ENCODE data around the gene GABRR3. TPM values are rescaled to one million over a fixed set of nuclear protein-coding genes. Genes with fewer than 3 reads are reported as not detected.

Gene GABRR3
- total RNA-seq, 1 donor from 2014 or later: not detected

GRCh38 chr3:97992547-97993173 is 42.5 kb downstream of the GABRR3 start:
- no peaks in the 10 kb centered on the region for H3K4me1 ChIP-seq
- H3K4me3 ChIP-seq: no peak overlapping the region
- ATAC-seq (no peak), DNase-seq (no peak)
- H3K27ac ChIP-seq: no peak overlapping the region
- H3K9me3 ChIP-seq: no peaks in the 10 kb centered on the region
- TF ChIP-seq, protein P1, sequence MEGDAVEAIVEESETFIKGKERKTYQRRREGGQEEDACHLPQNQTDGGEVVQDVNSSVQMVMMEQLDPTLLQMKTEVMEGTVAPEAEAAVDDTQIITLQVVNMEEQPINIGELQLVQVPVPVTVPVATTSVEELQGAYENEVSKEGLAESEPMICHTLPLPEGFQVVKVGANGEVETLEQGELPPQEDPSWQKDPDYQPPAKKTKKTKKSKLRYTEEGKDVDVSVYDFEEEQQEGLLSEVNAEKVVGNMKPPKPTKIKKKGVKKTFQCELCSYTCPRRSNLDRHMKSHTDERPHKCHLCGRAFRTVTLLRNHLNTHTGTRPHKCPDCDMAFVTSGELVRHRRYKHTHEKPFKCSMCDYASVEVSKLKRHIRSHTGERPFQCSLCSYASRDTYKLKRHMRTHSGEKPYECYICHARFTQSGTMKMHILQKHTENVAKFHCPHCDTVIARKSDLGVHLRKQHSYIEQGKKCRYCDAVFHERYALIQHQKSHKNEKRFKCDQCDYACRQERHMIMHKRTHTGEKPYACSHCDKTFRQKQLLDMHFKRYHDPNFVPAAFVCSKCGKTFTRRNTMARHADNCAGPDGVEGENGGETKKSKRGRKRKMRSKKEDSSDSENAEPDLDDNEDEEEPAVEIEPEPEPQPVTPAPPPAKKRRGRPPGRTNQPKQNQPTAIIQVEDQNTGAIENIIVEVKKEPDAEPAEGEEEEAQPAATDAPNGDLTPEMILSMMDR (IDR thresholded peaks at IDR 0.05): no peak
- H3K36me3 ChIP-seq: no peaks in the 10 kb centered on the region
- H3K27me3 ChIP-seq (ENCODE audit: low read depth): no peaks in the 10 kb centered on the region
- intact Hi-C loops (cut with DNase I): no loop called here

DNA sequence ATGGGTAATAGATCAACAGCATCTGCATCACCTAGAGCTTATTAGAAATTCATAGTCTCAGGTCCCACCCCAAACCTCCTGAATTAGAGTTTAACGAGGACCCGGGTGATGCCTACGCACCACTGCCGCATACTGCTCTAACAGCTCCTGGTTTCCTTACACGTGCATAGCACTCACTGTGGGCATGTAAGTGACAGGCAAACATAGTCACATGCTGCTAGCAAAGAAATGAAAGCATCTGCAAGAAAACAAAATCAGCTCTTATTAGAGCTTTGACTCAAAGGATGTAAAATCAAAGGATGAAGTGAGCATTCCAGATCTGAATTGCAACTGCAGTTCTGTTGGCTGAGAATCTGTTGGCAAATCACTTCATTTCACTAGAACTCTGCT is 43.8 kb downstream of the GABRR3 start:
- Histone ChIP-seq H3K9me3 (no peaks in the 10 kb centered on the region), H3K36me3 (no peaks in the 10 kb centered on the region), H3K27ac (no peak overlapping the region), H3K4me3 (no peak overlapping the region), H3K4me1 (no peaks in the 10 kb centered on the region), H3K27me3 (ENCODE audit: low read depth) (no peaks in the 10 kb centered on the region)
- ATAC-seq (peak; percentile 46 to 54), DNase-seq (no peak)
- TF ChIP-seq, protein P1 (IDR thresholded peaks at IDR 0.05): no peak
- intact Hi-C loops (cut with DNase I): no loop called here

- H3K36me3 ChIP-seq: no peaks in the 10 kb centered on the region
- ATAC-seq: no peak
- intact Hi-C loops (cut with DNase I): no loop called here
These were observed 44.4 kb downstream of the GABRR3 start for GRCh38 chr3:97990624-97991292.

GRCh38 chr3:97988784-97989568 is 46.1 kb downstream of the GABRR3 start:
- Histone ChIP-seq H3K36me3 (no peaks in the 10 kb centered on the region), H3K27ac (no peak overlapping the region), H3K9me3 (no peaks in the 10 kb centered on the region), H3K4me1 (no peaks in the 10 kb centered on the region), H3K4me3 (no peak overlapping the region), H3K27me3 (ENCODE audit: low read depth) (no peaks in the 10 kb centered on the region)
- TF ChIP-seq, protein P1 (IDR thresholded peaks at IDR 0.05): no peak
- ATAC-seq: peak in 1 of 2 donors; percentile 46
- no peak for DNase-seq
- intact Hi-C loops (cut with DNase I): no loop called here

More at GRCh38 chr3:97990624-97991292, 44.4 kb downstream of the GABRR3 start:
- TF ChIP-seq, protein P1 (IDR thresholded peaks at IDR 0.05): no peak
- no peaks in the 10 kb centered on the region for H3K9me3 ChIP-seq
- no peak for DNase-seq
- H3K4me3 ChIP-seq: no peak overlapping the region
- no peaks in the 10 kb centered on the region for H3K27me3 ChIP-seq (ENCODE audit: low read depth)
- H3K27ac ChIP-seq: no peak overlapping the region
- H3K4me1 ChIP-seq: no peaks in the 10 kb centered on the region

DNA sequence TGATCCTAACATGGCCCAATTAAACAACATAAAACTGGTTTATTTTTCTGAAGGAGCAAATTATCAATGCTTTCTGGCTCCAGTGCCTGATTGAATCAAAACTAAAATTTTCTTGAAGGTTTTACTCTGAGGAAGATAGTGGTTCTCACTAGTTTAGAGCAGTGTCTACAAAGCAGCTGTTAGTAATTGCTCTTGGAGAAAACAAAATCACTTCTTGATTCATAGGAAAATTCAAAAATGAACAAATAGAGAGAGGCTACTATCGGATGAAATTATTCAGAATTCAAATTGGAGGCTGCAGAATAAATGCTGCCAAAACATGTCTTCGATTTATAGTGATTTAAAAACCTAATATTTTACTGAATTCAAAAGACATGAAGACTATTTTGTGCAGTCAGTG is 47.8 kb downstream of the GABRR3 start:
- no peaks in the 10 kb centered on the region for H3K4me1 ChIP-seq
- intact Hi-C loops (cut with DNase I): no loop called here
- no peak for ATAC-seq
- no peaks in the 10 kb centered on the region for H3K9me3 ChIP-seq
- DNase-seq: no peak
- H3K4me3 ChIP-seq: no peak overlapping the region
- H3K36me3 ChIP-seq: no peaks in the 10 kb centered on the region
- TF ChIP-seq, protein P1 (IDR thresholded peaks at IDR 0.05): no peak
- no peaks in the 10 kb centered on the region for H3K27me3 ChIP-seq (ENCODE audit: low read depth)
- no peak overlapping the region for H3K27ac ChIP-seq
